ENCODE measurements around the gene CTAGE8. TPM values are rescaled to one million over a fixed set of nuclear protein-coding genes. Genes with fewer than 3 reads are reported as not detected.
"Not testable (repeated sequence)": the region's sequence is repeated elsewhere in the genome, so short reads cannot be mapped to it uniquely, and the experiment has no call there.

CTAGE8 gene
- polyA plus RNA-seq, 6 donors from 2014 or later, result 0.22 to 1.2 (median 0.60) TPM; not detected in 2

DNA sequence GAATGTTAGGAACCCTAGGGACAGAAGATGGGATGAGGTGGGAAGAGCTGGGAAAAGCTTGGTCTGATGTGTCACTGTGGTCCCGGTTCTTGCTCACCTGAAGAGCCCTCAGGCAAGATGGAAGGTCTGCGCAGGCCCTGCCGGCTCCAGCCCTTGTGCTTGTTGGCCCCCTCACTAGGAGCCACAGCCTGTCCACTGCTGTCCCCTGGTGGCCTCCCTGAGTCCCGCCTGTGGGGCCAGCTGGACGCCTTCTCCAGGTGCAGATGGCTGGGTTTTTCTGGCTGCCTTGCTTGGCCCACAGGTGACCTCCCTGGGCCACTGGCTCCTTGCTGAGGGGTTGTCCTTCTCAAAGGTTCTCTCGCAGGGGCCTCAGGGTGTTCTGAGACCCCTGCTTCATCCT, 14.6 kb upstream of the CTAGE8 start:
- not testable (repeated sequence) for H3K4me1 Mint-ChIP-seq; ATAC-seq (ENCODE audit: low read depth in 2 of 2); H3K27me3 Mint-ChIP-seq; H3K36me3 Mint-ChIP-seq; H3K27ac Mint-ChIP-seq; H3K9me3 Mint-ChIP-seq; DNase-seq; H3K4me3 Mint-ChIP-seq

DNA sequence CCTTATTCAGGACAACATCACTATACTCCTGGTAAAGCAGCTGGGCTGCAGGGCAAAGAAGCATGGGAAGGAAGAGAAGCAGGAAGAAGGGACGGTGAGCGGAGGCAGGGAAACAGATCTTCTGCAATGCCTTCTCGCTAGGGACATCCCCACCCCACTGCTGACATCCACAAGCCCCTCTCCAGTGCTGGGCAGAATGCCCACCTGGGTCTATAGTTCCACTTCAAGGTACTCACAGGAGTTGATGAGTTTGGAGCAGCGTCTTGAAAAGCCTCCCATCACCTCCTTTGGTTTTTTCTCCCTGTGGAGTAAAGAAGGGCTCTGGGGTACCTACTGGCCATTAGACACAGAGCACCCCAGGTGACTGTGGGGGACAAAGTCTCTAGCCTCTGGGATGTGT, 13.4 kb upstream of the CTAGE8 start:
- H3K27ac Mint-ChIP-seq; H3K4me3 Mint-ChIP-seq; ATAC-seq (ENCODE audit: low read depth in 2 of 2); H3K9me3 Mint-ChIP-seq; H3K4me1 Mint-ChIP-seq; H3K27me3 Mint-ChIP-seq; DNase-seq; H3K36me3 Mint-ChIP-seq: not testable (repeated sequence)

DNA sequence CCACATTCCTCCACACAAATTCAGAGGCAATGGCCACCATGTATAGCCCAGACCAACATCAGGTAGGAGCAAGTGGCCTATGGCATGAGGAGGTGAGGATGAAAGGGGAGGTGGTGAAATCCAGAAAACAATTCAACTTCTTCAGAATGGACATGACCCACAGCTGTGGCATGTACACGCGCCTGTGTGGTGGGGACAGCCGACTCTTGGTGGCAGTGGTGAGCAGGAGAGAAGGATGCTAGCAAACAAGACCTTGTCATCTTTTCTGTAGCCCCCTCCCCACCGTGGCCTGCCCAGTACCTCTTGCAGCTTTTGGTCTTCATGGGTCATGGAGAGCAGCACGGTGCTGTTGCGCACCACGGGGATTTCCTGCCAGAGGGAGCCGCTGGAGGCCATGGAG, 12.9 kb upstream of the CTAGE8 start:
- H3K27ac Mint-ChIP-seq; DNase-seq; H3K36me3 Mint-ChIP-seq; H3K27me3 Mint-ChIP-seq; H3K4me3 Mint-ChIP-seq; H3K4me1 Mint-ChIP-seq; H3K9me3 Mint-ChIP-seq; ATAC-seq (ENCODE audit: low read depth in 2 of 2): not testable (repeated sequence)

DNA sequence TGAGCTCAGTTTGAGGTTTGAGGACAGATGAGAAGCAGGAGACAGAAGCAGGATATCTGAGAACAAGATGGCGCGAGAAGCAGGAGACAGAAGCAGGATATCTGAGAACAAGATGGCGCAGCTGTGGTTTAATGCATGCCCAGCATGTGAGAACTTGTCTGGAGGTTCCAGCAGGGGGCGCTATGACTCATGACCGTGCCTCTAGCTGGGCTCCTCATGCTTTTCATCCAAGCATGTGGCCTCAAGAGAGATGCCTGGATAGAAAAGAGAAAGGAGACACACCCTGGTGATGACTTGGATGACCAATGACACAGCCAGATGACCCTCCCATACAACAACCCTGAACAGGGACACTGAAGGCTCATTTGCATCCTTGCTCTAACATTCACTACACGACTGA, 10.9 kb upstream of the CTAGE8 start:
- not testable (repeated sequence) for H3K27ac Mint-ChIP-seq; H3K36me3 Mint-ChIP-seq; DNase-seq; H3K4me1 Mint-ChIP-seq; H3K27me3 Mint-ChIP-seq; H3K9me3 Mint-ChIP-seq; ATAC-seq (ENCODE audit: low read depth in 2 of 2); H3K4me3 Mint-ChIP-seq

DNA sequence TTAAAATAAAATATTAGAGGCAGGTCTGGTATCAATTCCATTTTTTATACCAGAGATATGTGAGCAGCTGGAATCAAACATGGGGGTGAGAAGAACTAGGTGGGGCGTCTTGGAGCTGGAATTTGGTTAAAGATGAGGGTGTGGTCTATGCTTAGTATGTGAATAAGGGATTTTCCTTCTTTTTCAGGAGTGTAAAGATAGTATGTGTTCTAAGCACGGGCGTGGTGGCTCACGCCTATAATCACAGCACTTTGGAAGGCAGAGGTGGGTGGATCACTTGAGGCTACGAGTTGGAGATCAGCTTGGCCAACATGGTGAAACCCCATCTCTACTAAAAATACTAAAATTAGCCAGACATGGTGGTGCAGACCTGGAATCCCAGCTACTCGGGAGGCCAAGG, 6.2 kb upstream of the CTAGE8 start:
- H3K9me3 Mint-ChIP-seq; DNase-seq; H3K36me3 Mint-ChIP-seq; H3K4me1 Mint-ChIP-seq; ATAC-seq (ENCODE audit: low read depth in 2 of 2); H3K27me3 Mint-ChIP-seq; H3K27ac Mint-ChIP-seq; H3K4me3 Mint-ChIP-seq: not testable (repeated sequence)

DNA sequence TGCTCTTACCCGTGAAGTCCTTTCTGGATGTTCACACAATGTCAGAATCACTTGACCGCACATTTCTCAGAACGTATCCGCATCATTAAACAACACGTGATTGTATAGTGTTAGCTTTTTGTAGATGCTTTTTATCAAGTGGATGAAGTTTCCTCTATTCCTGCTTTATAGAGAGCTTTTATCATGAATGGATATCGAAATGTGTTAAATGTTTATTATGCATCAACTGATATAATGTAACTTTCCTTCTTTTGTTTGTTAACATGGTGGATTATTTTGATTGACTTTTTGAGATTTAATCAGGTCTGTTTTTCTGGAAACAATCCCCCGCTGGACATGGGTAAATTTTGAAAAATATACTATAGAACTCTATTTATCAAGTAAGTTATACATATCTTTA, 4.4 kb downstream of the CTAGE8 start, which contains the start of gene OR2A7:
TSS of gene OR2A7 (minus strand) at position 101 of the 400 bp plus-strand sequence. CDS start 5,164 bp downstream, outside the sequence.
- H3K27me3 Mint-ChIP-seq; H3K4me1 Mint-ChIP-seq; H3K27ac Mint-ChIP-seq; ATAC-seq (ENCODE audit: low read depth in 2 of 2); H3K36me3 Mint-ChIP-seq; H3K9me3 Mint-ChIP-seq; H3K4me3 Mint-ChIP-seq; DNase-seq: not testable (repeated sequence)

DNA sequence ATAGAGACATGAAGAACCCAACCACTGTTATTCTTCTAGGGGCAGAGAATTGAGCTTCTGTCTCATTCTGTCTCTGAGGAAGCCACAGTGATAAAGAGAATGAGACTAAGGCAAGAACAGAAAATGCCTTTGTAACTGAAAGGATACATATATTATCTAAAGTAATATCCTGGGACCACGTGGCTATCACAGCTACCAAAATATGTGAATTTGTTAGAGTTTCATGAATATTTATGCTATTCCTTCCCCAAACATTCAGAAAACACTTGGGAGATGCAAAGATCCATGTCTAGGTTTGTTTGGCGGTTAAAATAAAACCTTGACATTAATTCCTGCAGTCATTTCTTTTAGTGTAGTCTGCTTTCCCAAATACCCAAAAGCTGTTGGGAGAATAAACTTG, 7.0 kb downstream of the CTAGE8 start:
- DNase-seq; H3K36me3 Mint-ChIP-seq; H3K4me1 Mint-ChIP-seq; ATAC-seq (ENCODE audit: low read depth in 2 of 2); H3K27me3 Mint-ChIP-seq; H3K9me3 Mint-ChIP-seq; H3K27ac Mint-ChIP-seq; H3K4me3 Mint-ChIP-seq: not testable (repeated sequence)

DNA sequence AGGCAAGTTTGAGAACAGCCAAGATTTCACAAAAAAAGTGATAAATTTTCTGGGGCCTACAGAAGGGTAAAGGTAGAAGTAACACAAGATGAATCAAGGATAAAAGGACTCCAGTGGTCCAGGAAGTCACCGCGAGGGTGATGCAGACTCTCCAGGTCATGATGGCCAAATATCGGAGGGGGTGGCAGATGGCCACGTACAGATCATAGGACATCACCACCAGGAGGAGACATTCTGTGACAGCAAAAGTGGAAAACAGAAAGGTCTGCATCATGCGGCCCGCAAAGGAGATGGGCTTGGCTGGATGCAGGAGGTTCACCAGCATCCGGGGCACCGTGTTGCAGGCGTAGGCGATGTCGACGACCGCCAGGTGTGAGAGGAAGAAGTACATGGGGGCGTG, 10.0 kb downstream of the CTAGE8 start:
- not testable (repeated sequence) for H3K9me3 Mint-ChIP-seq; H3K4me1 Mint-ChIP-seq; H3K27ac Mint-ChIP-seq; ATAC-seq (ENCODE audit: low read depth in 2 of 2); H3K36me3 Mint-ChIP-seq; H3K4me3 Mint-ChIP-seq; H3K27me3 Mint-ChIP-seq; DNase-seq

DNA sequence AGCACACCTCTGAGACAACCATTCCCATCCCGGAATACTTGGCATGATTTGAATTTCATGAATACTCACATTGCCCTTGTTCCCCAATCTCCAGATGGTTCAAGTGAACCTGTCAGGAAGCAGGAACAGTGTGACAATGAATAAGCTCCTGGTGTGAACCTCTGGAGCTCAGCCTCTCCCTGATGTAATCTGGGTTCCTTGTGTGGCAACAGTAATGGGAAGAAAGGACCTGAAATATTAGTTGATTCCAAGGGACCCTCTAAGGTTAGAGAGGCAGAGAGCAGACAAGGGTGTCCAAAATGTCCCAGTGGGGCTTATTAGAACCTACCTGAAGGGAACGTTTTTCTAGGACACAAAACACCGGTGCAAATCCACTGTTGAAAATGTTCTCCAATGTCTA, 13.0 kb downstream of the CTAGE8 start:
- Mint-ChIP-seq H3K36me3 (no peaks in the 10 kb centered on the region), H3K9me3 (no peaks in the 10 kb centered on the region), H3K4me3 (no peak overlapping the region), H3K27ac (no peak overlapping the region), H3K4me1 (no peaks in the 10 kb centered on the region), H3K27me3 (no peaks in the 10 kb centered on the region)
- ATAC-seq (ENCODE audit: low read depth in 2 of 2), result no peak
- DNase-seq, result no peak

DNA sequence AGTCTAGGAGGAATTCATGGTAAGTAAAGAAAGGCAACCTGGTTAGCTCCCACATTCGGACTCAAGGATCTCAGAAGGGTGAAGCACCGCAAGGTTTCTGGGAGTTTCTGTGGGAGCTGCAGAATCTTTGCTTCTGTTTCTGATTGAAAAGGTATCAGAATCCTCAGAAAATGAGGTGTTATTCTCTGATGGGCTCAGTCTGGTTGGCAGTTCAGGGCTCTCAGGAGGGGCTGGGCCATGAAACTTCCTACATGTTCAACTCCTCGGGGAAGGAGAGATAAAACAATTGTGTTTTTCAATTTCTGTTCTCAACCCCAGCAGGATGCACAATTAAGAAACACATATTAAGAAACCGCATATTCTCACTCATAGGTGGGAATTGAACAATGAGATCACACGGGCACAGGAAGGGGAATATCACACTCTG, 13.6 kb downstream of the CTAGE8 start:
- DNase-seq (no peak), ATAC-seq (ENCODE audit: low read depth in 2 of 2) (no peak)
- Mint-ChIP-seq H3K27me3 (no peaks in the 10 kb centered on the region), H3K4me1 (no peaks in the 10 kb centered on the region), H3K36me3 (no peaks in the 10 kb centered on the region), H3K4me3 (no peak overlapping the region), H3K27ac (peak overlapping the region in 2 of 6 donors; percentile 6 to 82), H3K9me3 (no peaks in the 10 kb centered on the region)

DNA sequence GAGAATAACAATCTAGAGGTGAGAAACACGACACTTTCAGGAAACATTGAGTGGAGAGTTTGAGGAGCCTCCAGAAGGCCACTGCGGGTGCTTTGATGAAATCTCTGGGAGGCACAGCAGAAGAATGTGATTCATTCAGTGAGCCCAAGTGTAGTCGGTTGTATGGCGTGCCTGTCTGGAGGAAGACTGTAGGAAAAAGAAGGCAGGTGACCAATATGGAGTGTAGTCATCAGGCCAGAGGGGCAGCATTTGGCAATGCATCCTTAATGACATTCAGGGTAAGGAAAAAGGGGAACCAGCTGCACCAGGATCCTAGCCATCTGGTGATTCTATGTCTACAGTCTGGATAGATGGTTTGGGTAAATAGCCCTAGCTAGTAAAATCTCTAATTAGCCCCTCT, 16.8 kb downstream of the CTAGE8 start:
- H3K4me1 Mint-ChIP-seq; H3K27me3 Mint-ChIP-seq; H3K4me3 Mint-ChIP-seq; DNase-seq; H3K27ac Mint-ChIP-seq; ATAC-seq (ENCODE audit: low read depth in 2 of 2); H3K36me3 Mint-ChIP-seq; H3K9me3 Mint-ChIP-seq: not testable (repeated sequence)

DNA sequence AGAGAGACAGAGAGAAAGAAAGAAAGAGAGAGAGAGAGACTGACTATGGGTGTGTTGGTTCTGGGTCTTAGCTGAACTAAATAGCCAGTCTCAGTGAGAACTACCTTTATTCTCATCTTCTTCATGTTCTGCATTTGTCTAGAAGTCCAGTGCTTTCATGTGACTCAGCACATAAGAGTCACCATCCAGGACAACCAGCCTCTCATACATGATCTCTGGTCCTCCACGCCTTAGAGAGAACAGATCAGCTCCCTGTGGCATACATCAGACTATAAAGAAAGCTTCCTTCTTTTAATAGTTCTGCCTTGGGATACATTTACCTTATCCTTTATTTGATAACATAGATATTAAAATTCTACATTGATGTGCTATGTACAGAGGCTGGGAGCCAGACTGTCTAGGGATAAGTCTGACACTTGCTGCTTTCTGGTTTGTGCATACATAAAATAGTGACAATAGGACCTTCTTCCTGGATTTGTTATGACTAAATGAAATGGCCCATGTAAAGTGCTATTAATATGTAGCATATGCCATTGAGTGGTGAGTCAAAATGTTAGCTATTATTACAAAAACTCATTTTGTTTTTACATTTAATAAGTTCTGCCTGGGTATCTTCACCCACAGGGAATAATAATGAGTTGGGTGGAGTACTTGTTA, 21.3 kb downstream of the CTAGE8 start:
- not testable (repeated sequence) for H3K27ac Mint-ChIP-seq; H3K36me3 Mint-ChIP-seq; H3K27me3 Mint-ChIP-seq; ATAC-seq (ENCODE audit: low read depth in 2 of 2); H3K4me3 Mint-ChIP-seq; DNase-seq; H3K4me1 Mint-ChIP-seq; H3K9me3 Mint-ChIP-seq

DNA sequence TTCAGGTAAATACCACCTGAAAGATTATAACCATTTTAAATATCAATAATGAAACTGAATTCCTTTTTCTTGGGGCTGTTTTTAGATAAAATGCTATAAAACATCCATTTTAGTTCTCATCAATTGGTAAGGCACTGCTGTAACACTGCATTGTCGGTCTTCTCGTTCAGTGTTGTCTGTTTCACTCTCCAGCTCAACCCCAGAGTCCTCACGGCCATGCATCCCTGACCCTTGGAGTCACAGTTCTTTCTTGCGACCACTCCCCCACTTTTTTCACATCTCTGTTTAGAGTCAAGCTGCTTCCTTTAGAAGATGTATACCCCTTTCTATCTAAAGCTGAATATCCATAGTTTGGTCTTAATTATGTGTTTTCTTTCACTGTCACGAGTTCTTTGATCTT, 22.1 kb downstream of the CTAGE8 start:
- not testable (repeated sequence) for H3K27me3 Mint-ChIP-seq; ATAC-seq (ENCODE audit: low read depth in 2 of 2); H3K27ac Mint-ChIP-seq; H3K4me1 Mint-ChIP-seq; H3K4me3 Mint-ChIP-seq; H3K9me3 Mint-ChIP-seq; DNase-seq; H3K36me3 Mint-ChIP-seq

DNA sequence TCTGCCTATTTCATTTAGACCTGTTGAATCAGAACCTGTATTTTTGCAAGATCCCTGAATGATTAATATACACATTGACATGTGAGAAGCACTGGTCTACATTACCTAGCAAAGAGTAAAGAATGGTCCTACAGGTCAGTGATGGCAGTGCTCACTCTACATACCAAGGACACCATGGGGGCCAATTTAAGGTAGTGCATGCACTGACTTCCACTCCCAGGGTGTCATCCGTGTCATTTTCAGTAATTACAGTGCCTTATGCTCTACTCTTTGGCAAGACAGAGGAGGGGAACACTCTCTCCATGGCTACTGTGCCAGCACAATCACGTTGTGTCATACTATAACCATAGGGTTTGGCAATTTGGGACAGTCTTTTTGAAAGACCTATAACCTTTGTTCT, 23.7 kb downstream of the CTAGE8 start:
- not testable (repeated sequence) for H3K36me3 Mint-ChIP-seq; DNase-seq; ATAC-seq (ENCODE audit: low read depth in 2 of 2); H3K9me3 Mint-ChIP-seq; H3K27ac Mint-ChIP-seq; H3K4me3 Mint-ChIP-seq; H3K27me3 Mint-ChIP-seq; H3K4me1 Mint-ChIP-seq

DNA sequence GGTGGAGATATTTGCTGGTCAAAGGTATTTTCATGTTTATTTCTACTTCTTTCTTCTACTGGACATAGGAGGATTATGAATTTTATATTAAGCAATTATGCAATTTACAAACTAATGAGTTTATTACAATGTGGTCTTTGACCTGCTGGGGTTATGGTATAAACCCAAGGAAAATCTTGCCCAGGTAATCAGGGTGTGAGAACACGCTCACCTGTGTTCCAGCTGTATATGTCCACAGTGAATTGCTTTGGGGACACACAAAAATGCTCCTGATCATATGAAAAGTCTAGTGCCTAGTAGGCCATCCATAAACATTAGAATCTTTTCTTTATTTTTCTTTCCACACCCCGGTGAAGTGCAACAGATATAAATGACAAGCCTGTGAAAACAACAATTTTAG, 29.7 kb downstream of the CTAGE8 start, which contains the start of gene OR2A42:
TSS of gene OR2A42 (minus strand) at position 241 of the 400 bp plus-strand sequence. CDS start 6,762 bp downstream, outside the sequence.
- H3K27ac Mint-ChIP-seq; H3K4me1 Mint-ChIP-seq; H3K36me3 Mint-ChIP-seq; DNase-seq; ATAC-seq (ENCODE audit: low read depth in 2 of 2); H3K9me3 Mint-ChIP-seq; H3K4me3 Mint-ChIP-seq; H3K27me3 Mint-ChIP-seq: not testable (repeated sequence)
